GM19023 (cell line): ENCODE results near the gene KIAA1671.

Experiments used
- ATAC-seq: cut with Tn5 transposase; IDR thresholded peaks from one replicate; pipeline ENCODE4 v1.9.1; 2021; ENCODE audit warnings: mild to moderate bottlenecking, moderate library complexity; ENCODE audit not compliant: unreplicated experiment

The KIAA1671 gene

GRCh38 chr22:25134451-25134850 is 181.9 kb downstream of the KIAA1671 start:
- ATAC-seq: no peak

- ATAC-seq: no peak
Observed at GRCh38 chr22:25136953-25137576, 184.5 kb downstream of the KIAA1671 start.

DNA sequence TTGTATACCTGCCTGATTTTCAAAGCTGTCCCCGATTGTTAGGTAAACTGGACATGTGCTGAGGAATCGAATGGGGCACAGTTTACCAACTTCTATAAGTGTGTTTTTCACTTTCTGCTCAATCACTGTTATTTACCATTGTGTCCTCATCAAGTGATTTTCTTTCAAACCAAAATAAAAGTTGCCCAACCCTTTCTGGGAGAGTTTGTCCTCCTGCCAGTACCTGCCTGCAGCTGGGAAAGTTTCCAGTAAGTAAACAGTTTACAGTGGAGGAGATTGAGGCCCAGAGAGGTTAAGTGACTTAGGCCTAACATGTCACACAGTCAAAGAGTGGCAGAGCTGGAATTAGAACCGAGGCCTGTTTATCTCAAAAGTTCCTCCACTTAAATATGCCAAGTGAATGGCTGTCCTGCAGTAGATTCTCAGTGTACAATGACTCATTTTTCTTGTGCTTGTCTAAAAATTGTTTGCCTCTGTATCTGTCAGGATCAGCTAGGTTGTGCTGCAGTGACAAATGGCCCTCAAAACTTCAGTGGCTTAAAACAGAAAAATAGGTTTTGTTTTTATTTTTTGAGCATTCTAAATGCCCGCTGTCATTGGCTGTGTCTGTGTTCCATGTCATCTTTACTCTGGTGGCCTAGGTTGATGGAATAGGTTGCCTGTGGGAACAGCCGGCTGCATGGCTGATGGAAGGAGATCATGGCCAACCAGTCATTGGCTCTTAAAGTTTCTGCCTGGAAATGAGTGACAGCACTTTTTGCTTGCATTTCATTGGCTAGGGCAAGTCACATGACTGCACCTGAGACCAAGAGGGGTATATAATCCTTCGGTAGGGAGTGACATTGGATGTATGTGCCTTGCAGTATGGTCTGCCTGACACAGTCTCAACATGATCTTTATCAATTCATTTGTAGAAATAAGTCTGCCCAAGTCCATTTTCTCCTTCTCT is 185.3 kb downstream of the KIAA1671 start:
- ATAC-seq: no peak

- no peak for ATAC-seq
Observed at GRCh38 chr22:25139062-25139461, 186.5 kb downstream of the KIAA1671 start.

DNA sequence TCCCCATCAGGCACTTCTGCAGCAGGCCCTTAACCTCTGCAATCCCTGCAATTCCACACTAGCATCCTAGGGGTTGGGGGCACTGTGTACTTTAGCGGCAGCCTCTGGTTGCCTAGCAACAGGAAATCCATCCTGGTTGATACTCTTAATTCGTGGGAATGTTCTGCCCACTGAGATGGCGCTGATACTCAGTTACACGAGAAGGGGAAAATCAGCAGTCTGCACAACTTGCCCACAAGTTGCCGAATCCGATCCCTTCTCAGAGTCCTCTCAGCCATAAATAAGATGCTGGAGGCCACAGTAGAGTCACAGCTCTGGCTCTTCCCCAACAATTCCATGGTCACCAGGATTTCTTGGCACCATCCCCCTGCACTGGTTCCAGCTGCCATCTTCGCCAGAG is 189.6 kb downstream of the KIAA1671 start:
- no peak for ATAC-seq

DNA sequence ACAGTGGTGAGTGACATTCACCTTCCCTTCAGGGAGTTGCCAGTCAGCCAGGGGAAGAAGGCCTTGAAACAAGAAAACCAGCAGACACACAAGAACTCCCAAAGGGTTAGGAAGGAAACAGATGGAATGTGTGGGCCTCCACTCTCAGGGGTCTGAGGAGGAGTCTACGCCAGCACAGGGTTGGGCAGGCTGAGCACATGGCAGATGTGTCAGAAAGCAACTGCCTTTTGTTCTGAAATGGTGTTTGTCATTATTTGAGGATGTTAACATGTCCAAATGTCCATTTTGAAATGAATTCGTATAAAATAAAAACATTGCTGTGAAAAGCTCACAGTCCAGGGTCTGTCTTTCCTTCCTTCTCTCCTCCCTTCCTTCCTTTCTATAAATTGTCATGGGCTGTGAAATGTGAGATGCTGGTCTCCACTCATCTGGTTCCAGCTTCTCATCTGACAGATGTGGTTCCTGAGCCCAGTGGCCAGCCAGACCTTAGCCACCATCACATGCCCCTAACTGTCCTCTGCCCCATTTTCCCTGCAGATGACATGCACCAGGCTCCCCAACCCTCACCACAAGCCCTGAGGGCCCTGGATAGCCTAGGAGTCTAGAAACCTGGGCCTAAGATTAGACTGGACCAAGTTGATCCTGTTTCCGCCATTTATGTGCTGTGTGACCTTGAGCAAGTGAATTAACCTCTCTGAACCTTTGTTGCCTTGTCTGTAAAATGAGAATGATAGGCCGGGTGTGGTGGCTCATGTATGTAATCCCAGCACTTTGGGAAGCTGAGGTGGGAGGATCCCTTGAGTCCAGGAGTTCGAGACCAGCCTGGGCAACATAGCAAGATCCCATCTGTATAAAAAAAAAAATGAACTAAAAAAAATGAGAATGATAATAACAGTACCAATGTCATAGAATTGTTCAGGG is 190.9 kb downstream of the KIAA1671 start:
- ATAC-seq: no peak

DNA sequence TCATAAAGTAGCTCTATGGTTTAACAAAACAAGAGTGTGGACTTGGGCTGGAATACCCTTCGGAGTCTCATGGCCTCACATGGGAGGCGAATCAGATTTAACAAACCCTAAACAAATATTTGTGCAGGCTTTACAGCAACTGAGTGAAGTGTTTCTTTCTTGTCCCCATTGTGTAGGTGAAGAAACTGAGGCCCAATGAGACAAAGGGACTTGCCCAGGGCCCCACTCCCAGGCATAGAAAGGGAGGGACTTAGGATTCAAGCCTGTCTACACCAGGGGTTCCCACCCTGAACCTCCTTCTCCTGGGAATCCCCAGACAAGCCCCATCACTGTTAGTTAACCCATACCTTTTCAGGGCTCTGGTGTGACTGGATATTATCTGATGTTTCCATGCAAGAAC is 192.0 kb downstream of the KIAA1671 start:
- no peak for ATAC-seq

GRCh38 chr22:25146307-25146706 is 193.8 kb downstream of the KIAA1671 start:
- no peak for ATAC-seq

GRCh38 chr22:25146906-25147641 is 194.6 kb downstream of the KIAA1671 start:
- no peak for ATAC-seq

DNA sequence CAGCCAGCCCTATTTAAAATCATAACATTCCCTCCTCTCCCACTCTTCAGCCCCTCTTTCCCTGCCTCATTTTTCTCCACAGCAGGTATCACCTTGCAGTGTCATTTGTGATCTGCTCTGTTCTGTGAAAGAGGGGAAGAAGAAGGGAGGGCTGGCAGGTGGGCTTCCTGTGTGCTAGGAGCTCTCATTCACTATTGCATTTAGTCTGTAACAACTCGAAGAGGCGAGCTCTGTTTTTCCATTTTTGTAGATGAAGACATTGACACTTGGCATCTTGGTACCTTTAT is 195.1 kb downstream of the KIAA1671 start:
- ATAC-seq: no peak

DNA sequence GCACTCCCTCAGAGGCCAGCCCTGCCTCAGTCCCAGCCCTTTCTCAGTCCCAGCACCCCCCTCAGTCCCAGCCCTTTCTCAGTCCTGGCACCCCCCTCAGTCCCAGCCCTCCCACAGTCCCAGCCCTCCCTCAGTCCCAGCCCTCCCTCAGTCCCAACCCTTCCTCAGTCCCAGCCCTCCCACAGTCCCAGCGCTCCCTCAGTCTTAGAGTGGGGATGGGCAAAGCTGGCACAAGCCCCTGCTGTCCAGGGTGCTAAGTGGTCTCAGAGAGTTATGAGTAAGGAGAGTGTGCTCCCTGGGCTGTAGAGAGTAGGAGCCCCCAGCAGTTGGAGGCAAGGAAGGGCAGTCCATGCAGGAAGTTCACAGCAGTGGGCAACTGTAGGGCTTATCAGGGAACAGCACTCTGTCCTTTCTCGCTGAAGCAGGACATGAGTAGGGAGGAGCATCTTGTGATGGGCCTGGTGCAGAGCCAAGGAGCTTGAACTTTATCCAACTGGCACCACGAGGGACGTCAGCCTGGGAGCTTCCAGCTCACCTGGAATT is 195.7 kb downstream of the KIAA1671 start:
- ATAC-seq: no peak

DNA sequence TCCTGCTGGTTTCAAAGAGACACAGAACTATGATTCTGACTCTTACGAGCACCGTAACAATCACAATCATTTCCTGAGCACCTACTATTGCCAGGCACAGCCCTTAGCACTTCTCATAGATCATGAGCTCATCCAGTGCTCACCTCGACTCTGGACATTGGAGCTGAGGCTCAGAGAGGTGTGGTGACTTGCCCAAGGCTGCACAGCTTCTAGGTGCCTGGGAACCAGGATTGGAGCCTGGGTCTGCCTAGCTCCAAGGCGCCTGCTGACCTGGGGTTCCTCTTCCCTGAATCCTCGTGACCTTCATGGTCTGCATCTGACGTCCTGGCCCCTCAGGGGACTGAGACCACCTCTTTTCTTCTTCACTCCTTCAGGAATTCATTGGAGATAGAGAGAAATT is 196.5 kb downstream of the KIAA1671 start:
- ATAC-seq: no peak

DNA sequence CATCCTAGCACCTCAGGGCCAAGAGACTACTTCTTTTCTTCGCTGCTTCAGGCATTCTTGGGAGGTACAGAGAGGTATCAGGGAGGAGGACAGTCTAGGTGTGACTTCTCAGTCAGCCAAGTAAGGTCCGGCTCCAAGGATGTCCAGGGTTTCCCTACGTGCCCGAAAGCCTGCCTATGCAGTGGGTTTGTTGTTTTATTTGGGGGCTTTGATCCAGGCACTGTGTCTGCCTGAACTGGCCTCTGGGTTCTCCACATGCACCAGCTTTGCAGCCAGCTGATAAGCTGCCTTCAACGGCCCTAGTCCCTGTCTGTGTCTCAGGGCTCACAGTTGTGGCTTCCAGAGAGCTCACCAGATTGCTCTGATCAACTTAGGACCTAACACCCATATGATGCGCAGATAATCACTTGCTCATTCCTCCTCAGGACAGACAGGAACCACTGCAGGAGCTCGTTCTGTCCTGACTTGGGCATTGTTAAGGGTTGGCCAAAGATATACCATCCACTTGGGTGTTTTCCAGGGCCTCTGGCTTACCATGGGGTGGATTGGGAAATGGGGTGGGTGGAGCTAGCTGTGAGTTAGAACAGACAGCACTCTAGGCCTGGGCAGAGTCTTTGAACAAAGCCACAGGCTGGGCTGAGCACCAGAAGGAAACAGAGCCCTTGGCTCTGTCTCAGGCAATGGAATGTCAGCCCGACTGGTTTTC is 201.6 kb downstream of the KIAA1671 start:
- ATAC-seq: no peak

- no peak for ATAC-seq
Observed at GRCh38 chr22:25154667-25154999, 202.1 kb downstream of the KIAA1671 start.

- ATAC-seq: no peak
Observed at GRCh38 chr22:25156736-25157135, 204.2 kb downstream of the KIAA1671 start.

GRCh38 chr22:25159028-25159427 is 206.5 kb downstream of the KIAA1671 start:
- no peak for ATAC-seq

- ATAC-seq: no peak
Observed at GRCh38 chr22:25160120-25160996, 207.8 kb downstream of the KIAA1671 start.

GRCh38 chr22:25161017-25161915 is 208.8 kb downstream of the KIAA1671 start:
- ATAC-seq: no peak
